Activated CD4-positive, CD25-positive, alpha-beta regulatory T cell treated with anti-CD3 and anti-CD28 coated beads, Interleukin-2, amount 50 U/mL, for 24 hours (primary cell): ENCODE results near the gene MYO1F.
"Not testable (repeated sequence)": the region's sequence is repeated elsewhere in the genome, so short reads cannot be mapped to it uniquely, and the experiment has no call there.

Experiments
- ATAC-seq, 2 donors: fragments of 150-1000 bp; cut with Tn5 transposase; one replicate each; pipeline ENCODE4 v1.10.0; 2021; ENCODE audit warnings: mild to moderate bottlenecking in 1 of 2, moderate library complexity in 1 of 2

The MYO1F gene

DNA sequence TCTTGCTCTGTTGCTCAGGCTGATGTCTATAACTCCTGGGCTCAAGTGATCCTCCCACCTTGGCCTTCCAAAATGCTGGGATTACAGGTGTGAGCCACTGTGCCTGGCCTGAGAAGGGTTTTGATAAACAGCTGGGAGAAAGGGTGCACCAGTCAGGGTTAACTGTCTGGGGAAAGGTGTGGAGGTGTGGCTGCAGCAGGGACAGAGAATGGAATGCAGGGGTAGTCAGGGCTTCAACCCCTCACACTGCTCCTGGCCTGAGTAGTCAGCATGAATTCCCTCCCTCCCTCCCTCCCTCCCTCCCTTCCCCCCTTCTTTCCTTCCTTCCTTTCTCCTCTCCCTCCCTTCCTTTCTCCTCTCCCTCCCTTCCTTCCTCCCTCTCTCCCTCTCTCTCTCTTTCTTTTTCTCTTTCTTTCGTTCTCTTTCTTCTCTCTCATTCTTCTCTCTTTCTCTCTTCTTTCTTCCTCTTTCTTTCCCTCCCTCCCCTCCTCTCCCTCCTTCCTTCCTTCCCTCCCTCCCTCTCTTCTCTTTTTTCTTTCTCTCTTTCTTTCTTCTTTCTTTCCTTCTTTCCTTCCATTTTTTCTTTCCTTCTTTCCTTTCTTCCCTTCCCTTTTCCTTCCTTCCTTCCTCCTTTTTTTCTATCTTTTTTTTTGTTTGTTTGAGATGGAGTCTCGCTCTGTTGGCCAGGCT lies 16.0 kb downstream of the MYO1F start:
- ATAC-seq: no peak

GRCh38 chr19:8558325-8558724 lies 18.9 kb downstream of the MYO1F start:
- ATAC-seq: no peak

DNA sequence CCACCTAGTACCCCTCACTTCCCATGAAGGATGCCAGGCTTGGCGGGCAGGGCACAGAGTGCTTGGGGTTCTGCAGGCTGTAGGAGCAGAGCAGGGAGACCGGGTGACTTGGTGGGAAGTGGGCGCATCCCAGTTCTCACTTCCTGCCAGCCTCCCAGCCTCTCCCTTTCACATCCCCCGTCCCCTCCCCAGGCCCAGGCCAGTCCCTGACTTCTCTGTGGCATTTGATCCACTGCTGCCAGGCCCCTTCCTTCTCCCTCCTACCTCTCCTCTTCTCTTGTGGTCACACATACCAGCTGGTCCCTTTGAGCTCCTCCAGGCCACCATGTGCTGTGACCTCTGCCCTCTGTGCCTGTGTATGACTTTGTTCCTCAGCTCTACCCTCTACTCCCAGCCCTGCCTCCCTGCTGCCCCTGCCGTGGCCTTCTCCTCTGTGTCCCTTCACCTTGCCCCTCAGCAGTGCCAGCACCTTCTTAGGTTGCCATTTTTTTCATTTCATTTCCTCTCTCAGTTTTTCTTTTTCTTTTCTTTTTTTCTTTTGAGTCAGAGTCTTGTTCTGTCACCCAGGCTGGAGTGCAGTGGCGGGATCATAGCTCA lies 19.5 kb downstream of the MYO1F start:
- ATAC-seq: no peak

- not testable (repeated sequence) for ATAC-seq
Measured at GRCh38 chr19:8553729-8554128, 23.5 kb downstream of the MYO1F start.

DNA sequence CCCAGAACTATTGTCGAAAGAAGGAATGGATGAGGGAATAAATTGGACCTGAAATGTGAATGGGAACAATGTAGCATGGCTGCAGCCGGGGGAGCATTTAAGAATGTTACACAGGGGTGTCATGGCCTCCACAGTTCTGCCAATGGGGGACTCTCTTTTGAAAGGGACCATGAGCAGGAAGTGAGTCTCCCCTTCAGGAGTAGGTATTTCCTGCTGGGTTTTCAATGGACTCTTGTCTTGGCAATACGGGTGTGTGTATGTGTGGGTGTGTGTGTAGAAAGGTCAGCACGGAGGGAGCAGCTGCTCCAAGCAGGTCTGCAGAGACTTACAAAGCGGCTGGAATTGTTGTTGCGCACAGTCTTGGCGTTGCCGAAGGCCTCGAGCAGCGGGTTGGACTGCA lies 24.4 kb downstream of the MYO1F start:
- no peak for ATAC-seq

- no peak for ATAC-seq
Measured at GRCh38 chr19:8550070-8550469, 27.2 kb downstream of the MYO1F start.

DNA sequence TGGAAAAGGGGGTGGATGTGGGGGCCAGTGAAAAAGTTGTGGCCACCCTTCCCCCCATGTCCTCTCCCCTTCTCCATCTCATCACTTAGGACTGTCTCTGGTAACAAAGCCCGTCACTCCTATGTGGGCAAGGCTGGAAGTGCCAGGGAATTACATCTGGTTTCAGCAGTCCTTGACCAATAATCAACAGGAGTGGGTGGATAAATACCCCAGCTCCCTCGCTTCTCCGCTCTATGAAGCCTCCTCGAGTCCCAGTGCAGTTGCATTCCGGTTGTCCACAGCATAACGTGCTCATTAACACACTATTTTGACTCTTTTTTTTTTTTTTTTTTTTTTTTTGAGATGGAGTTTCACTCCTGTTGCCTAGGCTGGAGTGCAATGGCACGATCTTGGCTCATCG lies 31.5 kb downstream of the MYO1F start:
- ATAC-seq: no peak

DNA sequence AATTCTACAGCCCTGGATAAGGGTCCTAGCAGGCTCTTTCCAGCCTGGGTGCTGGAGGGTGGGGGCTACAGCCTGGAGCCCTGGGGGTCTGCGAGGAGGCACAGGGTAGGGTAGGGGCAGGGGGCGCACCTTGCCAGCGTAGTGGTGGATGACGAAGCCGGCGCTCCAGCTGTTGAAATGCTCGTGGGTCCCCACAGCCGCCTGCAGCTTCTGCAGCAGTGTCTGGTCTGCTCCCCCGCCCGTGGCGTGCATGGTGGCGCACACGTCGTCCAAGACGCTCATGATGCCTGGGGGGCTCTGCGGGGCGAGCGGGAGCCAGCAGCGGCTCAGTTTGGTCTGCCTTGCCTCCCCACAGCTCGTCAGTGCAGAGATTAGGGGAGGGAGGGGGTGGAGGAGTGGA lies 33.1 kb downstream of the MYO1F start:
- ATAC-seq: no peak

GRCh38 chr19:8539621-8540149 lies 37.6 kb downstream of the MYO1F start:
- no peak for ATAC-seq

DNA sequence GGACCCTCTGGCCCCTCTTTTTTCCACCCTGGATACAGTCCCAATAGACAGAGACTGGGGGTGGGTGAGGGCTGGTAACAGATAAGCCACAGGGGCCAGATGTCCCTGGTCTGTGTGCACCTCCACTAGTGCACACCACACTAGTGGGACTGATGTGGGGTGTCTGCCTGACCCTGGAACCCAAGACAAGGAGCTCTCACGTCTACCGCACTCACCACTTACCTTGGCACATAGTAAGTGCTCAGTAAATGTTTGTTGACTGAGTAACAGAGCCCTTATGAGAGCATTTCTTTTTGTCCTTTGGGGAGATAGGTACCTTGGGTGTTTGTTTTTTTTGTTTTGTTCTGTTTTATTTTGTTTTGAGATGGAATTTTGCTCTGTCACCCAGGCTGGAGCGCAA lies 40.1 kb downstream of the MYO1F start:
- ATAC-seq: no peak

DNA sequence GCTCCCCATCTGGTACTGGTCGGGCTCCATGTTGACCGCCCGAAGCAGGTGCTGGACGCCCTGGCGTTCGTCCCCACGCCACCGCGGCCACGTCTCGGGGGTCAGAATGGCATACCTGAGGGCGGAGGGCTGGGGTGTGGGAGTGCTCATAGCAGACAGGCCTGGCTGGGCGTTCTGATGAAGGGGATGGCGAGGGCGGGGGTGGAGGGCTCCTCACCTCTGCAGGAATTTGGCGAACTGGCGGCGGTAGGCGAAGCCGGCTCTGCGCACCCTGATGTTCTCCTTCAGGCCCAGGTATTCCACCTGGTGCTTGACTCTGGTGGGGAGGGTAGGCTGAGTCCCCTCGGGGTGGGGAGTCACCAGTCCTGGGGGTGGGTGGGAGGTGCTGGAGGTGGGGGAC lies 41.0 kb downstream of the MYO1F start:
- no peak for ATAC-seq

- ATAC-seq: no peak
Measured at GRCh38 chr19:8532225-8532624, 45.0 kb downstream of the MYO1F start.

DNA sequence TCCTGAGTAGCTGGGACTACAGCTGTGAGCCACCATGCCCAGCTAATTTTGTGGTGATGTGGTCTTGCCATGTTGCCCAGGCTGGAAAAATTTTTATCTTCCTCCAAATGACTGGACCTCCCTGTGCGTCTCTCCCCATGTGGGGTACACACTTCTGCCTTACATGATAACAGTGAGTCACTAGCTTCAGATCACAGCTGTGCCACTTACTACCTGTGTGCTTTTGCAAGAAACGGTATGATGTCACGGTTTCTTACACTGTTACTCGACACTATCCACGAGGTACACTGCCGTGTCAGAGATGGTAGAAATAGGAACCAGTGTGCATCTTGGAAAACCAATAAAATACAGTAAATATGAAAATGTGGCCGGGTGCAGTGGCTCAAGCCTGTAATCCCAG lies 45.8 kb downstream of the MYO1F start:
- no peak for ATAC-seq

GRCh38 chr19:8530061-8530679 lies 47.1 kb downstream of the MYO1F start:
- no peak for ATAC-seq

DNA sequence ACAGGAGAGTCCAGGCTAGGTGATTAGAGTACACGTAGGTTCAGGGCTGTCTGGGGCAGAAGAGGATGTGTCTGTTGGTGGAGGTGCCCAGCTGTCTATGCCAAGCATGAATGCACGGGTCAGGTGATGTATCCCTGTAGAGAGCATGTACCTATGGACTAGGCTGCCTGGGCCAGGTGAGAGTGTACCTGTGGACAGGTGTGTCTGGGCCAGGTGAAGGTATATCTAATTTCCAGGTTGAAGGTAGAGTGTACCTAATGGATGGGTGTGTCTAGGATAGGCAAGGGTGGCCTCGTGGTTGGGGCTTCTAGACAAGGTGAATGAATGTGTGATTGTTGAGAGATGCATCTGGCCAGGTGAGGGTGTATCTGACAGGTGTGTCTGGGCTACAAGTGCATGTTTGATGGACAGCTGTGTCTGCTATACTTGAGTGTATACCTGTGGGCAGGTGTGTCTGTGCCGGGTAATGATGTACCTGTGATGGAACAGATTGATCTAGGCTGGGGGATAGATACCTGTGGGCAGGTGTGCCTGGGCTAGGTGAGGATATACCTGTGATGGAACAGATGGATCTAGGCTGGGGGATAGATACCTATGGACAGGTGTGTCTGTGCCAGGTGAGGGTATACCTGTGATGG lies 47.8 kb downstream of the MYO1F start:
- ATAC-seq: no peak

GRCh38 chr19:8528500-8528899 lies 48.7 kb downstream of the MYO1F start:
- ATAC-seq: no peak

GRCh38 chr19:8526345-8527091 lies 50.7 kb downstream of the MYO1F start:
- peak in 1 of 2 donors; percentile 13 for ATAC-seq

DNA sequence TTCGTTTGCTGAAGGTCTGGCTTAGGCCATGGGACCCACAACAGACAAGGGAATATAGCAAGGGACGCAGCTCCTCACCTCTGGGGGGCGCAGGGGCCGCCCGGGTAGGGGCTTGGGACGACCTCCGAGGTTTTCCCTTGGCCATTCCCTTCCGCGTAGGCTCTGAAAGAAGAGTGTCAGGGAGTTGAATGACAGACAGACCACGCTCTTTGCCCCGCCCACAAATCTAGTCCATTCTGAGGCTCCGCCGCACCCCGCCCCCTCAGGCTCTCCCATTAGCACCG lies 51.9 kb downstream of the MYO1F start:
- no peak for ATAC-seq

- ATAC-seq: no peak
Measured at GRCh38 chr19:8519388-8519787, 57.9 kb downstream of the MYO1F start.

- no peak for ATAC-seq
Measured at GRCh38 chr19:8518536-8518935, 58.7 kb downstream of the MYO1F start.

GRCh38 chr19:8517551-8518442 lies 59.4 kb downstream of the MYO1F start:
- peak in 1 of 2 donors; percentile 4 for ATAC-seq

DNA sequence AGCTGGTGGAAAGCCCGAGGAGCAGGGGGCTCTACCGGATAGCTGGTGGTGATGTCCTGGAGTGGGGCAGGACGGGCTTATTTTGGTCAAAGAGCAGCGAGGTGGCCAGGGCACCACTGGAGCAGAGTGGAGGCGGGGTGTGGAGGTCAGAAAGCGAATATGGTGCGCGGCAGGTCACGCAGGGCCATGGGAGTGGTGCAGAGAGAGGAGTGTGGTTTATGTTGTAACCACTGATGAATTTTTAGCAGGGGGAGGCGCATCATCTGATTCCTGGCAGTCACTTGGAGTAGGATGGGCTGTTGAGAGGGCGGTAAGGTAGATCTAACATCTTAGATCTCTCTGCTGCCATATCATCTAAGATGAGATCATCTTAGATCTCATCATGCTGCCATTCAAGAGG lies 61.9 kb downstream of the MYO1F start:
- peak in 1 of 2 donors; percentile 5 for ATAC-seq
